Measurements from ENCODE around the gene GARIN5B. TPM values are rescaled to one million over a fixed set of nuclear protein-coding genes. Genes with fewer than 3 reads are reported as not detected.
A peak's percentile ranks its signal among the peaks of the same experiment; 100 is the strongest.

GARIN5B gene
- polyA plus RNA-seq, 2 of the 4 experiments (the other 2 are of a cell fraction) = 0.05 TPM; not detected in 1

DNA sequence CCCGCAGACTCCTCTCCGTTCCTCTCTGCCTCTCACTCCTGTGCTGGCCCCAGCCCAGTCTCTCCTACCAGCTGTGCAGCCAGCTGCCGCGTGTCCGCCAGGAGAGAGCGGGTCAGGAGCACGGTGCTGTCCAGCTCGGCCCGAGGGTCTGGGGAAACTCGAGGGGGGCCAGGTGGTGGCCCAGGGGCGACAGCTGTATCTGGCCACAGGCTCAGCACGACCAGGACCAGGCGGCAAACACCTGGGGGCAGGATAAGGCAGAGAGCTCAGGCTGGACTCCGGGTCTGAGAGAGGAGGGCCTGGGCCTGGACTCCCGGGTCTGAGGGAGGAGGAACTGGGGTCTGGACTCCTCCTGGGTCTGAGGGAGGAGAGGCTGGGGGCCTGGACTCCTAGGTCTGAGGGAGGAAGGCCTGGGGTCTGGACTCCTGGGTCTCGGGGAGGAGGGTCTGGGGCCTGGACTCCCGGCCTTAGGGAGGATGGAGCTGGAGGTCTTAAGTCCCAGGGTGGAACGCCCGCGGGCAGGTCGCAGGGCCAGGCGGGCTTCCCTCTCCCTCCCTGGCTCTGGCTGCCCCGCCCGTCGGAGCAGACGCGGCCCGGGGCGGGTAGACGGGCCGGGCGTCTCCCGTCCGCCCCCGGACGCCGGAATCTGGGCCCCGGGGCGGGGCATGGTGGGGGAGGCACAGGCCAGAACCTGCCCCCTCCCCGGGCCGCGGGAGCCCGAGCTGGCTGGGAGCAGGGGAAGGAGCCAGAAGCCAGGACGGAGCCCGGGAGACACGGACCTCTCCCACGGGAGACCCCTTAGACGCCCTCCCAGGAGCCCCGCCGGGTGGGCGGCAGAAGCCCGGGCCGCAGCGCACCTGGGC lies 5.9 kb upstream of the GARIN5B start:
- peak overlapping the region; percentile 85 for H3K4me3 ChIP-seq
- DNase-seq (ENCODE audit: low read depth in 1 of 2, low spot score in 1 of 2) (peak in 1 of 2 experiments; percentile 59), FAIRE-seq (no peak), ATAC-seq (peak; percentile 4 to 7; a peak in 3 of 6 replicates)
- CTCF ChIA-PET = interaction anchor here (0.6 to 14.8 kb wide), 9 partner anchors 9 to 228 kb away, joined by 3 to 105 read pairs (median 9); partner anchors contain the start of gene TMEM238
- peak overlapping the region; percentile 93 for H3K4me2 ChIP-seq
- POLR2A ChIA-PET = interaction anchor here (0.8 to 2.8 kb wide), 5 partner anchors 10 to 39 kb away, joined by 3 to 13 read pairs (median 4); partner anchors contain the start of genes KMT5C, TMEM238 and UBE2S
- H3K4me1 ChIP-seq = peaks cover 53% of the 10 kb centered on the region
- WGBS (ENCODE audit: missing lambda C conversion rate) = 28% methylated on average over 28 of the region's 54 CpGs
- H3K9me3 ChIP-seq = no peaks in the 10 kb centered on the region
- 0 out of 2 replicates have a peak, but pooled peaks have one; percentile 9 for TF ChIP-seq POLR2A (IDR thresholded peaks at IDR 0.05; ENCODE audit: low read length)
- TF ChIP-seq ZFP36 (IDR thresholded peaks at IDR 0.05; ENCODE audit: borderline replicate concordance, partially characterized antibody) = peak; percentile 49
- TF ChIP-seq JUN (IDR thresholded peaks at IDR 0.05) = peak; percentile 34 to 38; a peak in 3 of 5 replicates
- no peak for TF ChIP-seq FOXS1 (CRISPR knock-in tag; IDR thresholded peaks at IDR 0.05)
- TF ChIP-seq MAZ (IDR thresholded peaks at IDR 0.05; ENCODE audit: borderline replicate concordance, low read depth, low read length) = 0 out of 2 replicates have a peak, but pooled peaks have one; percentile 21
- H3K27ac ChIP-seq = peak overlapping the region; percentile 91 to 96

DNA sequence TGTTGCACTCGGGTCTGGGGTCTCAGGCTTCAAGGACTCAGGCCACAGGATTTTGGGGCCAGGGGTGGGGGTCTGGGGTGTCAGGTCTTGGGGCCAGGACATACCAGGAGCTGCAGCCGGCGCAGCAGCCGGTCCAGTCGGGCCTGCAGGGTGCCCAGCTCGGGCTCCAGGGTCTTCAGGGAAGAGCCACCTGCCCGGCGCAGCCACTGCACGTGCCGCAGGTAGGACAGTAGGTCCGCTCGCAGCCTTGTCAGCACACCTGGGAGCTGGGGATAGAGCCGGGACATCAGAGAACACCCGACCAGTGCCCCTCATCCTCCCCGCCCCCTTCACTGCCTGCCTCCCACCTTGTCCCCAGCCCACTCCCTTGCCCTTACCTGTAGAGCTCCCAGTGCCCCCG lies 5.0 kb upstream of the GARIN5B start:
- WGBS (ENCODE audit: missing lambda C conversion rate) = 95% methylated on average over 16 of the region's 16 CpGs
- Histone ChIP-seq H3K4me2 (peak overlapping the region; percentile 93), H3K27ac (peak overlapping the region; percentile 91 to 96; a peak in 5 of 6 replicates), H3K9me3 (no peaks in the 10 kb centered on the region), H3K4me3 (peak overlapping the region; percentile 85), H3K4me1 (peaks cover 52% of the 10 kb centered on the region)
- FAIRE-seq (no peak), ATAC-seq (no peak), DNase-seq (ENCODE audit: low read depth in 1 of 2, low spot score in 1 of 2) (no peak)
- POLR2A ChIA-PET = interaction anchor here (0.5 to 2.8 kb wide), 4 partner anchors 11 to 29 kb away, joined by 3 to 13 read pairs (median 6); partner anchors contain the start of genes KMT5C and TMEM238
- TF ChIP-seq CBX8 (IDR thresholded peaks at IDR 0.05) (no peak), JUN (IDR thresholded peaks at IDR 0.05) (peak in 1 of 2 experiments; percentile 29; a peak in 2 of 5 replicates)
- CTCF ChIA-PET = interaction anchor here (0.6 to 14.8 kb wide), 7 partner anchors 16 to 227 kb away, joined by 3 to 105 read pairs (median 10); partner anchors contain the start of gene TMEM238

DNA sequence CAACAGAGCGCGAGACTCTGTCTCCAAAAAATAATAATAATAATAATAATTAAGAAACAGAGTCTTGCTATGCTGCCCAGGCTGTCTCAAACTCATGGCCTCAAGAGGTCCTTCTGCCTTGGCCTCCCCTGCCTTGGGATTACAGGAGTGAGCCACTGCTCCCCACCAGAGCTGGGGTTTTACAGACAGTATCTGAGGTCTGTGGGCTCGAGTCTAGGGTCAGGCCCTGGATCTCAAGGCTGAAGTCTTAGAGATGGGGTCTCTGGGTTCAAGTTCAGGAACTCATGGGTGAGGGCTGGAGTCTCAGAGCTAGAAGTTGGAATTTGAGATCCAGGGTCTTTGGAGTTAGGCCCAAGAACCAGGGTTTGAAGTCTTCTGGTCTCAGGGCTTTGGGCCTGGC lies 3.7 kb upstream of the GARIN5B start:
- POLR2A ChIA-PET = interaction anchor here (0.8 to 1.1 kb wide), 3 partner anchors 17 to 28 kb away, joined by 3 to 4 read pairs (median 3); partner anchors contain the start of genes KMT5C and TMEM238
- Histone ChIP-seq H3K9me3 (no peaks in the 10 kb centered on the region), H3K4me2 (peak overlapping the region; percentile 93; the same call in 2 of the 3 replicates), H3K4me1 (peaks cover 47% of the 10 kb centered on the region), H3K27ac (peak overlapping the region; percentile 30 to 68; a peak in 4 of 6 replicates), H3K4me3 (no peak overlapping the region)
- no peak for ATAC-seq
- 61% methylated on average over 3 of the region's 3 CpGs for WGBS (ENCODE audit: missing lambda C conversion rate)
- DNase-seq (ENCODE audit: low read depth in 1 of 2, low spot score in 1 of 2) = no peak
- FAIRE-seq = no peak
- TF ChIP-seq, protein P1, sequence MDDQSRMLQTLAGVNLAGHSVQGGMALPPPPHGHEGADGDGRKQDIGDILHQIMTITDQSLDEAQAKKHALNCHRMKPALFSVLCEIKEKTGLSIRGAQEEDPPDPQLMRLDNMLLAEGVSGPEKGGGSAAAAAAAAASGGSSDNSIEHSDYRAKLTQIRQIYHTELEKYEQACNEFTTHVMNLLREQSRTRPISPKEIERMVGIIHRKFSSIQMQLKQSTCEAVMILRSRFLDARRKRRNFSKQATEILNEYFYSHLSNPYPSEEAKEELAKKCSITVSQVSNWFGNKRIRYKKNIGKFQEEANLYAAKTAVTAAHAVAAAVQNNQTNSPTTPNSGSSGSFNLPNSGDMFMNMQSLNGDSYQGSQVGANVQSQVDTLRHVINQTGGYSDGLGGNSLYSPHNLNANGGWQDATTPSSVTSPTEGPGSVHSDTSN (IDR thresholded peaks at IDR 0.05) = no peak
- TF ChIP-seq, protein P2, sequence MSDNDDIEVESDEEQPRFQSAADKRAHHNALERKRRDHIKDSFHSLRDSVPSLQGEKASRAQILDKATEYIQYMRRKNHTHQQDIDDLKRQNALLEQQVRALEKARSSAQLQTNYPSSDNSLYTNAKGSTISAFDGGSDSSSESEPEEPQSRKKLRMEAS (IDR thresholded peaks at IDR 0.05) = no peak
- TF ChIP-seq NR3C1 (IDR thresholded peaks at IDR 0.05) = no peak
- TF ChIP-seq TFCP2L1 (CRISPR knock-in tag; IDR thresholded peaks at IDR 0.05) = no peak
- TF ChIP-seq, protein P3, sequence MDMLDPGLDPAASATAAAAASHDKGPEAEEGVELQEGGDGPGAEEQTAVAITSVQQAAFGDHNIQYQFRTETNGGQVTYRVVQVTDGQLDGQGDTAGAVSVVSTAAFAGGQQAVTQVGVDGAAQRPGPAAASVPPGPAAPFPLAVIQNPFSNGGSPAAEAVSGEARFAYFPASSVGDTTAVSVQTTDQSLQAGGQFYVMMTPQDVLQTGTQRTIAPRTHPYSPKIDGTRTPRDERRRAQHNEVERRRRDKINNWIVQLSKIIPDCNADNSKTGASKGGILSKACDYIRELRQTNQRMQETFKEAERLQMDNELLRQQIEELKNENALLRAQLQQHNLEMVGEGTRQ (IDR thresholded peaks at IDR 0.05) = no peak
- peak; percentile 8 to 68; a peak in 3 of 5 replicates for TF ChIP-seq JUN (IDR thresholded peaks at IDR 0.05)
- no peak for TF ChIP-seq ZSCAN20 (CRISPR knock-in tag; IDR thresholded peaks at IDR 0.05)
- CTCF ChIA-PET = interaction anchor here (0.6 to 14.8 kb wide), 7 partner anchors 10 to 137 kb away, joined by 3 to 105 read pairs (median 7); partner anchors contain the start of genes KMT5C and TMEM238

DNA sequence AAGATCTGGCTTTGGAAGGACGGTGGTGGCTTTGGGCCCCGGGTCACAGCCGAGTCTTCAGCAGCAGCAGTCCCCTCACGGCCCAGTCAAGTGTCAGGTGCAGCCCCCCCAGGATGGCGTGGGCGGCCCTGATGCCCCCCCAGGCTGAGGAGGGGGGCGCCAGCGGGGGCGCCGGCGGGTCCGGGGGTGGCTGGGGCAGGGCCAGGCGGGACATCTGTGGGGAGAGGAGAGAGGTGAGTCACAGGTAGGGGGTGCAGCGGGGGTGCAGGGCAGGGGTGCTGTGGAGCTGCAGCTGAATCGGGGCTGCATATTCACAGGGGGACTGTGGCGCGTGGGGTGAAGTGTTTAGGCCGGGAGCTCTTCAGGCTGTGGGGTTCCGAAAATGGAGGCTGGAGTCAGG lies 2.9 kb upstream of the GARIN5B start:
- Histone ChIP-seq H3K27ac (peak overlapping the region in 1 of 2 experiments; percentile 68; a peak in 3 of 6 replicates), H3K4me1 (peaks cover 39% of the 10 kb centered on the region), H3K4me3 (peak overlapping the region; percentile 5; the same call in 1 of the 3 replicates), H3K4me2 (peak overlapping the region; percentile 93; the same call in 2 of the 3 replicates), H3K9me3 (no peaks in the 10 kb centered on the region)
- 85% methylated on average over 12 of the region's 19 CpGs for WGBS (ENCODE audit: missing lambda C conversion rate)
- ChIA-PET CTCF (interaction anchor here (0.6 to 14.8 kb wide), 6 partner anchors 9 to 138 kb away, joined by 4 to 105 read pairs (median 7); partner anchors contain the start of genes KMT5C and TMEM238), POLR2A (interaction anchor here (1.1 kb wide), 2 partner anchors 18 to 27 kb away, joined by 3 to 4 read pairs; partner anchors contain the start of genes KMT5C and TMEM238)
- ATAC-seq (no peak), FAIRE-seq (no peak), DNase-seq (ENCODE audit: low read depth in 1 of 2, low spot score in 1 of 2) (no peak)
- TF ChIP-seq, protein P4, sequence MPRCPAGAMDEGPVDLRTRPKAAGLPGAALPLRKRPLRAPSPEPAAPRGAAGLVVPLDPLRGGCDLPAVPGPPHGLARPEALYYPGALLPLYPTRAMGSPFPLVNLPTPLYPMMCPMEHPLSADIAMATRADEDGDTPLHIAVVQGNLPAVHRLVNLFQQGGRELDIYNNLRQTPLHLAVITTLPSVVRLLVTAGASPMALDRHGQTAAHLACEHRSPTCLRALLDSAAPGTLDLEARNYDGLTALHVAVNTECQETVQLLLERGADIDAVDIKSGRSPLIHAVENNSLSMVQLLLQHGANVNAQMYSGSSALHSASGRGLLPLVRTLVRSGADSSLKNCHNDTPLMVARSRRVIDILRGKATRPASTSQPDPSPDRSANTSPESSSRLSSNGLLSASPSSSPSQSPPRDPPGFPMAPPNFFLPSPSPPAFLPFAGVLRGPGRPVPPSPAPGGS (IDR thresholded peaks at IDR 0.05) = 0 out of 3 replicates have a peak, but pooled peaks have one; percentile 15
- TF ChIP-seq POLR2A (IDR thresholded peaks at IDR 0.05; ENCODE audit: low read length) = no peak
- TF ChIP-seq MYC (IDR thresholded peaks at IDR 0.05; ENCODE audit: borderline replicate concordance, low read length) = no peak
- TF ChIP-seq FOSB (CRISPR knock-in tag; IDR thresholded peaks at IDR 0.05) = no peak
- TF ChIP-seq CBX2 (IDR thresholded peaks at IDR 0.05; ENCODE audit: borderline replicate concordance, low read depth) = no peak
- no peak for TF ChIP-seq ZC3H11A (IDR thresholded peaks at IDR 0.05)
- no peak for TF ChIP-seq FOXS1 (CRISPR knock-in tag; IDR thresholded peaks at IDR 0.05)
- no peak for TF ChIP-seq MAZ (IDR thresholded peaks at IDR 0.05; ENCODE audit: borderline replicate concordance, low read depth, low read length)
- no peak for TF ChIP-seq TFCP2L1 (CRISPR knock-in tag; IDR thresholded peaks at IDR 0.05)
- TF ChIP-seq, protein P5, sequence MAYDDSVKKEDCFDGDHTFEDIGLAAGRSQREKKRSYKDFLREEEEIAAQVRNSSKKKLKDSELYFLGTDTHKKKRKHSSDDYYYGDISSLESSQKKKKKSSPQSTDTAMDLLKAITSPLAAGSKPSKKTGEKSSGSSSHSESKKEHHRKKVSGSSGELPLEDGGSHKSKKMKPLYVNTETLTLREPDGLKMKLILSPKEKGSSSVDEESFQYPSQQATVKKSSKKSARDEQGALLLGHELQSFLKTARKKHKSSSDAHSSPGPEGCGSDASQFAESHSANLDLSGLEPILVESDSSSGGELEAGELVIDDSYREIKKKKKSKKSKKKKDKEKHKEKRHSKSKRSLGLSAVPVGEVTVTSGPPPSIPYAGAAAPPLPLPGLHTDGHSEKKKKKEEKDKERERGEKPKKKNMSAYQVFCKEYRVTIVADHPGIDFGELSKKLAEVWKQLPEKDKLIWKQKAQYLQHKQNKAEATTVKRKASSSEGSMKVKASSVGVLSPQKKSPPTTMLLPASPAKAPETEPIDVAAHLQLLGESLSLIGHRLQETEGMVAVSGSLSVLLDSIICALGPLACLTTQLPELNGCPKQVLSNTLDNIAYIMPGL (CRISPR knock-in tag; IDR thresholded peaks at IDR 0.05; ENCODE audit: borderline replicate concordance) = no peak
- TF ChIP-seq, protein P2 (IDR thresholded peaks at IDR 0.05) = no peak
- no peak for TF ChIP-seq ESRRA (IDR thresholded peaks at IDR 0.05; ENCODE audit: borderline replicate concordance, low read length)

All from A549 (cell line).